Epithelial cell of proximal tubule (primary cell): ENCODE data around the gene AZGP1. TPM values are rescaled to one million over a fixed set of nuclear protein-coding genes. Genes with fewer than 3 reads are reported as not detected.
"Not testable (repeated sequence)": the region's sequence is repeated elsewhere in the genome, so short reads cannot be mapped to it uniquely, and the experiment has no call there.

Source experiments
- DNase-seq: peaks from one replicate; pipeline ENCODE4 v3.0.0-alpha.2; 2011; ENCODE audit warnings: low read depth
- H3K4me3 ChIP-seq: 2 replicates; pipeline ENCODE4 v1.5.1; 2011; ENCODE audit warnings: low read depth, mild to moderate bottlenecking, low read length
- total RNA-seq: library from RNA; depleted of rRNA; stranded (reverse); fragments of >200 nt; gene quantifications from 2 replicates; pipeline ENCODE4 v1.2.3, GENCODE V29; 2015
- TF ChIP-seq, protein P1 (sequence below): conservative IDR thresholded peaks from 2 replicates; pipeline ENCODE4 v1.5.1; 2012; ENCODE audit warnings: low read depth, mild to moderate bottlenecking, low read length

The AZGP1 gene
- total RNA-seq, 1 donor from 2014 or later: not detected

DNA sequence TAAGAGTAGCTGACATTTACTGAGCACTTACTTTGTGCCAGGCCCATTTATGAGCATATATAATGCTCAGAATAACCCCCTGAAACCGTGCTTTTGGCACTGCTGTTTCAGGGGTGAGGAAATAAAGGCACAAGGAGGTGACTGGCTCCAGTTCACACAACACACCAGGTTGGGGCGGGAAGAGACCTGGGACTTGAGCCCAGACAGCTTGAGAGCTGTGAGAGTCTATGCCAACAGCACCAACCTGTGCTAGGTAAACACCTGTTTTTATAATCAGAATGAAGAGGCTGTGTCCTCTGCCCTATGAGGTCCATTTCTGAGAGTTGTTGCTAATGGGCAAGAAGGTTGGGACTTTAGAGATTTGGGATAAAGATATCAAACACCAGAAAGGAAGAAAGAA lies 8.8 kb upstream of the AZGP1 start:
- H3K4me3 ChIP-seq: no peak overlapping the region
- TF ChIP-seq, protein P1, sequence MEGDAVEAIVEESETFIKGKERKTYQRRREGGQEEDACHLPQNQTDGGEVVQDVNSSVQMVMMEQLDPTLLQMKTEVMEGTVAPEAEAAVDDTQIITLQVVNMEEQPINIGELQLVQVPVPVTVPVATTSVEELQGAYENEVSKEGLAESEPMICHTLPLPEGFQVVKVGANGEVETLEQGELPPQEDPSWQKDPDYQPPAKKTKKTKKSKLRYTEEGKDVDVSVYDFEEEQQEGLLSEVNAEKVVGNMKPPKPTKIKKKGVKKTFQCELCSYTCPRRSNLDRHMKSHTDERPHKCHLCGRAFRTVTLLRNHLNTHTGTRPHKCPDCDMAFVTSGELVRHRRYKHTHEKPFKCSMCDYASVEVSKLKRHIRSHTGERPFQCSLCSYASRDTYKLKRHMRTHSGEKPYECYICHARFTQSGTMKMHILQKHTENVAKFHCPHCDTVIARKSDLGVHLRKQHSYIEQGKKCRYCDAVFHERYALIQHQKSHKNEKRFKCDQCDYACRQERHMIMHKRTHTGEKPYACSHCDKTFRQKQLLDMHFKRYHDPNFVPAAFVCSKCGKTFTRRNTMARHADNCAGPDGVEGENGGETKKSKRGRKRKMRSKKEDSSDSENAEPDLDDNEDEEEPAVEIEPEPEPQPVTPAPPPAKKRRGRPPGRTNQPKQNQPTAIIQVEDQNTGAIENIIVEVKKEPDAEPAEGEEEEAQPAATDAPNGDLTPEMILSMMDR: no peak
- DNase-seq: no peak

DNA sequence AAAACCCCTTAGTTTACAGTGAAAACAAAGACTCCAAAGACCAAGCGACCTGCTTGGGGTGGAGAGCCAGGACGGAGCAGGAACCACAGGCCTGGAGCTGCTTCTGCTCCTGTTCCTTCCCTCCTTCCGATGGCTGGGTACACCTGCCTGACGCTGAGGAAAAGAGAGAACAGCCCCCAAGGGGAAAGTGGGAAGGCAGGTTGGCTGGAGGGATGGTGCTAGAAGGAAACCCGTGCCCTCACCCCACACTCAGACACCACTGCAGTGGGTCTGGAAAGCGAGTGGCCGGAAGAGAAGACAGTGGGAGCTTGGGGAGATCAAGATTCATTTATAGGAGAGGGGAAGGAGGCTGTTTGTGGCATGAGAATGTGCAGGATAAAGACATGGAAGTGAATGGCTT lies 5.2 kb upstream of the AZGP1 start:
- H3K4me3 ChIP-seq, DNase-seq: not testable (repeated sequence)

DNA sequence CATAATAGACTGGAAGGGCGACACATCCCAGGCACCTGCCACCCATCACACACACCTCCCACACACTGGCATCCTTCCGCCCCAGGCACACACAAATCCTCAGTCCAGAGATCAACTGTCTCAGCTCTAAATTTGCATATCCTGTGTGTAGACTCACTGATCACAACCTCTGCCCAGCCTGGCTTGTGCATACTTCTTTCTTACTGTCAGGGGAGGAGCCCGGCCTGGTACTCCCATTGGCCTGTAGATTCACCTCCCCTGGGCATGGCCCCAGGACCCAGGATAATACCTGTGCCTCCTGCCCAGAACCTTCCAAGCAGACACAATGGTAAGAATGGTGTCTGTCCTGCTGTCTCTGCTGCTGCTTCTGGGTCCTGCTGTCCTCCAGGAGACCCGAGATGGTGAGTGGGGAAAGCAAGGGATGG lies 4.6 kb upstream of the AZGP1 start:
- DNase-seq, H3K4me3 ChIP-seq: not testable (repeated sequence)

DNA sequence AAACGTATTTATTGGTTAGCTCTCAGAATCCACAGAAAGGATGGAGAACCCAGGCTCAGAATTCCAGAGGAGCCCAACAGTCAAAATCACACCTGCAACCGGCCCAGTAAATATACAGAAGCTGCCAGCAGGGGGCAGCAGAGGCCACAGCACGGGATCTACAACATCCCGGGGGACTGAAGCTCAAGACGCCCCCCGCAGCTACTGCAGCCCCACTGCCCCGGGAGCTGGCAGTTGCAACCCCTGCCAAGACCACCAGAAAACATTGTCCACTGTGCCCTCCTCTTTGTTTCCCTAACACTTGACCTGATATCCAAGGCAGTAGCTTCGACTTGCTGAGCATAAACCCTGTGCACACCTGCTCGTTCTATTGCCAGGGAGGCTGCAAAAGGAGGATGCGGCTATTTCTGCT lies 4.0 kb upstream of the AZGP1 start:
- TF ChIP-seq, protein P1: peak; percentile 64
- not testable (repeated sequence) for H3K4me3 ChIP-seq, DNase-seq

DNA sequence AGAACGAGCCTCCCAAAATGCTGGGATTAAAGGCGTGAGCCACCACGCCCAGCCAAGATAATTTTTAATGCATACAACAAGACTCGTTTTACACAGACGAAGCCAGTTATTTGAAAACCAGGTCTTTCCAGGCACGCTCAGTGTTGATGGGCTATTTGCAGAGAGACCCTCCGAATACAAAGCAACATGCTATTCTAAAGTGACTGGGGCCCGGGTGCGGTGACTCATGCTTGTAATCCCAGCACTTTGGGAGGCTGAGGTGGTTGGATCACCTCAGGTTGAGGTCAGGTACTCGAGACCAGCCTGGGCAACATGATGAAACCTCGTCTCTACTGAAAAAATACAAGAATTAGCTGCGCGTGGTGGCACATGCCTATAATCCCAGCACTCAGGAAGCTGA lies 795 bp upstream of the AZGP1 start:
- no peak for DNase-seq
- TF ChIP-seq, protein P1: no peak
- no peak overlapping the region for H3K4me3 ChIP-seq

DNA sequence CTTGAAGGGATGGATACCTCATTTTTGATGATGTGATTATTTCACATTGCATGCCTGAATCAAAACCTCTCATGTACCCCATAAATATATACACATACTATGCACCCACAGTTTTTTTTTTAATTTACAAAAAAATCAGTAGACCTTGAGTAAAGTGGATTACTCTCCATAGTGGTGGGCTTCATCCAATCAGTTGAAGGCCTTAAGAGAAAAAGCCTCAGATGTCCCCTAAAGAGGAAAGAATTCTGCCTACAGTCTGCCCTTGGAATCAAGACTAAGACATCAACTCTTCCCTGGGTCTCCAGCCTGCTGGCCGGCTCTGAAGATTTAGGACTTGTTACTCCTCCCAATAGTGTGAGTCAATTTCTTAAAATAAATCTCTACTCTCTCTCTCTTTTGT lies 1.1 kb downstream of the AZGP1 start:
- H3K4me3 ChIP-seq: no peak overlapping the region
- TF ChIP-seq, protein P1: no peak
- DNase-seq: no peak

DNA sequence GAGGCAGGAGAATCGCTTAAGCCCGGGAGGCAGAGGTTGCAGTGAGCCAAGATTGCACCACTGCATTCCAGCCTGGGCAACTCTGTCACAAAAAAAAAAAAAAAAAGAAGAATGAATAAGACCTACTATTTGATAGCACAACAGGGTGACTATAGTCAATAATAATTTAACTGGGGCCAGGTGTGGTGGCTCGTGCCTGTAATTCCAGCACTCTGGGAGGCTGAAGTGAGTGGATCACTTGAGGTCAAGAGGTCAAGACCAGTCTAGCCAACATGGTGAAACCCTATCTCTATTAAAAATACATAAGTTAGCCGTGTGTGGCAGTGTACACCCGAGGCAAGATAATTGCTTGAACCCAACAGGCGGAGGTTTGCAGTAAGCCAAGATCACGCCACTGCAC lies 2.0 kb downstream of the AZGP1 start:
- not testable (repeated sequence) for DNase-seq, H3K4me3 ChIP-seq

DNA sequence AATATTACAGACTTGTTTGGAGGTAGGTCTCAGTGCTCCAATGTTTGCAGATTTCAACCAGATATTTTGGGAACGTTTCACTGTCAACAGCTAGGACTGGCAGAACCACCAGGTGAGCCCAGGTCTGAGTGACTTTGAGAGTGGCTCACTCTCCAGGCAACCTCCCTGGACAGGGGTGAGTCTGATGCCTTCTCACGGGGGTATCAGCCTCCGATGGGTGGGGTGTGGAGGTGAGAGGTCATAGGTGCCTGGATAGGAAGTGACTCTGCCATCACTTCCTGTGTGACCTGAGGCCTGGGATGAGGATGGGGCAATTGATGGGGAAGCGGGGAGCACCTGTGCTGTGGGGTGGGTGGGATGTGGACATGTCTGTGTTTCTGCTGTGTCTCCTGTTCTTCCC lies 4.6 kb downstream of the AZGP1 start:
- DNase-seq: no peak
- TF ChIP-seq, protein P1: no peak
- no peak overlapping the region for H3K4me3 ChIP-seq

DNA sequence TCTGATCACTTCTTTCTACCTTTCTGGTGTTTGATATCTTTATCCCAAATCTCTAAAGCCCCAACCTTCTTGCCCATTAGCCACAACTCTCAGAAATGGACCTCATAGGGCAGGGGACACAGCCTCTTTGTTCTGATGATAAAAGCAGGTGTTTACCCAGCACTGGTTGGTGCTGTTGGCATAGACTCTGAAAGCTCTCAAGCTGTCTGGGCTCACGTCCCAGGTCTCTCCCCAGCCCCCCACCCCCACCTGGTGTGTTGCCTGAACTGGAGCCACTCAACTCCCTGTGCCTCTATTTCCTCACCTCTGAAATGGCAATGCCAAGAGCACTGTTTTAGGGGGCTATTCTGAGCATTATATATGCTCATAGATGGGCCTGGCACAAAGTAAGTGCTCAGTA lies 6.0 kb downstream of the AZGP1 start:
- not testable (repeated sequence) for H3K4me3 ChIP-seq, DNase-seq
